Right atrium auricular region (tissue), 2 donors: ENCODE data around the gene TMEM245. TPM values are rescaled to one million over a fixed set of nuclear protein-coding genes. Genes with fewer than 3 reads are reported as not detected.
A peak's percentile ranks its signal among the peaks of the same experiment; 100 is the strongest.

Experiments
- DNase-seq: peaks from one replicate; pipeline ENCODE4 v3.0.0-alpha.2; 2019; ENCODE audit warnings: low spot score
- H3K27ac ChIP-seq, 2 donors: fragments of 200-600 bp; sonication (generic); 1 replicate in 1 of 2; 2 replicates in 1 of 2; pipeline ENCODE4 v1.5.1; 2016 to 2019
- H3K27me3 ChIP-seq, 2 donors: fragments of 200-600 bp; sonication (generic); one replicate each; pipeline versions ENCODE4 v1.5.1 to v1.6.0; 2017 to 2019
- H3K36me3 ChIP-seq: fragments of 200-600 bp; sonication (generic); one replicate; pipeline ENCODE4 v1.5.1; 2016
- H3K4me1 ChIP-seq, 2 donors: fragments of 200-600 bp; sonication (generic); one replicate each; pipeline versions ENCODE4 v1.5.1 to v1.6.0; 2017 to 2019
- H3K4me3 ChIP-seq, 2 donors: fragments of 200-600 bp; sonication (generic); 1 replicate in 1 of 2; 2 replicates in 1 of 2; pipeline ENCODE4 v1.5.1; 2017 to 2019; ENCODE audit warnings: mild to moderate bottlenecking in 1 of 2, moderate library complexity in 1 of 2
- H3K9me3 ChIP-seq, 2 donors: fragments of 200-600 bp; sonication (generic); one replicate each; pipeline ENCODE4 v1.5.1; 2019
- CTCF ChIP-seq, 2 donors: fragments of 200-600 bp; sonication (generic); IDR thresholded peaks; one replicate each; pipeline ENCODE4 v1.5.1; 2019; ENCODE audit warnings: antibody characterized with exemption in 2 of 2
- total RNA-seq, 2 donors: library from RNA; depleted of rRNA; stranded (reverse); fragments of >200 nt; gene quantifications; one replicate each; pipeline ENCODE4 v1.1.0, GENCODE V29; 2016

The TMEM245 gene
- total RNA-seq, 2 donors from 2014 or later = 89.0 to 95.1 TPM

GRCh38 chr9:109120204-109120789, 550 bp upstream of the TMEM245 start:
- TF ChIP-seq CTCF (IDR thresholded peaks at IDR 0.05) = no peak
- no peak overlapping the region for H3K27ac ChIP-seq
- no peaks in the 10 kb centered on the region for H3K27me3 ChIP-seq
- no peaks in the 10 kb centered on the region for H3K36me3 ChIP-seq
- H3K4me1 ChIP-seq = peaks cover 0 to 43% of the 10 kb centered on the region in 2 donors
- H3K4me3 ChIP-seq = no peak overlapping the region
- DNase-seq = no peak
- H3K9me3 ChIP-seq = no peaks in the 10 kb centered on the region

- H3K4me3 ChIP-seq = peak overlapping the region; percentile 71 to 83
- peak overlapping the region; percentile 79 to 89 for H3K27ac ChIP-seq
- no peak for TF ChIP-seq CTCF (IDR thresholded peaks at IDR 0.05)
- H3K9me3 ChIP-seq = no peaks in the 10 kb centered on the region
- H3K4me1 ChIP-seq = peaks cover 0 to 56% of the 10 kb centered on the region in 2 donors
- no peaks in the 10 kb centered on the region for H3K27me3 ChIP-seq
- H3K36me3 ChIP-seq = no peaks in the 10 kb centered on the region
- no peak for DNase-seq
These were observed 824 bp downstream of the TMEM245 start for GRCh38 chr9:109118808-109119438.

DNA sequence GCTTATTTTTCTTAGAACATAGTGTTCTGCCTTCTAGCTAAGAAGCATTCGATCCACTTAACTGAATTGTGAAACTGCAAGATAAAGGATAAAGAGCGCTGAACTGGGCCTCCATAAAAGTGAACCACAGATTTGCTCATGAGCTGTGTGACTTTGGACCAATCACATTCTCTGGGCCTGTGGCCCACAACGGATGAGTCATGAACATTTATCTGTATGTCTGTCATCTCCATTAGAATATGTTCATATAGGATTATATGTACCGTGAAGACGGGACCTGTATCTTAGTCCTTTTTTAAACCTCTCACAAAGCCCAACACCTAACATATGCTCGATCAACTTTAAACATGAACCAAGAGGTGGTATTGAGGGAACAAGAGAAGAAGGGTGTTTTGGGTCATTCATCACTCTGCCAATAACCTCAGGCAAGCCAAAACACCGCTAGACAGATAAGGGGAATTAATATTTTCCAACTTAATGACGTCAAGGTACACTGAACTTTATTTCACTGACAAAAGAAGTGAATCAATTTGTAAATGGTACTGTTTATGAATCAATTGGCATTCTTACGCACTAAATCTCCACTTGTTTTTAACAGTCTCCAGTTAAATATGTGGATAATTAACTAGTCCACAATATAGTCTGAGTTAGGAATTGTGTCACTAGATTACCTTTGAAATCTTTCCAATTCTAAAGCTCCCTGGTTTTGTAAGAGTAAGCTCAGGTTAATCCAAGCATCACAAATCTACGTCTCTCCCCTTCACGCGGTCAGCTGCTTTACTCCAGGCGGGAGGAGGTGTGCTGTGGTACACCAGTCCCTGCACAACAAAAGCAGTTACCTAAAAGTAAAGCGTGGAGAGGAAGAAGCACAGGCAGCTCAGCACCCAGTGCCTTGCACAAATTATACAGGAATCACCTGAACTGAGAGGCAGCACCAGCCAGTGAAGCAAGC, 1.6 kb downstream of the TMEM245 start:
- peak; percentile 79 for DNase-seq
- Histone ChIP-seq H3K4me1 (peaks cover 0 to 64% of the 10 kb centered on the region in 2 donors), H3K27ac (peak overlapping the region; percentile 79 to 89), H3K9me3 (no peaks in the 10 kb centered on the region), H3K4me3 (peak overlapping the region; percentile 71 to 83), H3K36me3 (no peaks in the 10 kb centered on the region), H3K27me3 (no peaks in the 10 kb centered on the region)
- TF ChIP-seq CTCF (IDR thresholded peaks at IDR 0.05) = no peak

GRCh38 chr9:109115931-109116526, 3.7 kb downstream of the TMEM245 start:
- TF ChIP-seq CTCF (IDR thresholded peaks at IDR 0.05) = no peak
- Histone ChIP-seq H3K4me3 (no peak overlapping the region), H3K36me3 (no peaks in the 10 kb centered on the region), H3K9me3 (no peaks in the 10 kb centered on the region), H3K4me1 (peaks cover 0 to 84% of the 10 kb centered on the region in 2 donors), H3K27ac (peak overlapping the region; percentile 70 to 89), H3K27me3 (no peaks in the 10 kb centered on the region)
- DNase-seq = no peak

DNA sequence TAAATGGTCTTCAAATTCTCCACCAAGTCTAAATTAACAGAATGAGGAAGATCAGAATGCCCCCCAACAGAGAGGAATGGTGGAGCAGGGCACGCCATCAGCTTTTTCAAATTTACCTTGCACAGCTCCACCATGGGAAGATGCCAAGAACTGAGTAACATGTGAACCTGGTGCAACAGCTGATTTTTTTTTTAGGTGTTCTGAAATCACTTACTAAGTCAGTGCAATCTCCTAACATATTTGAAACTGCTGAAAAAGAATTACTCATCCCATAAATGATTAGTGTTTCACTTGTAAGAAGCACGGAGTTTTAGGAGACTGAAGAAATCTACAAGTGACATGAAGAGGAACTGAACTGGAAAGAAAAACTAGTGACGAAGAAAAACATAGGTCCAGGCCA, 5.1 kb downstream of the TMEM245 start:
- Histone ChIP-seq H3K27ac (peak overlapping the region; percentile 70 to 87), H3K27me3 (no peaks in the 10 kb centered on the region), H3K9me3 (no peaks in the 10 kb centered on the region), H3K4me1 (peaks cover 0 to 93% of the 10 kb centered on the region in 2 donors), H3K36me3 (no peaks in the 10 kb centered on the region), H3K4me3 (no peak overlapping the region)
- no peak for DNase-seq
- TF ChIP-seq CTCF (IDR thresholded peaks at IDR 0.05) = no peak
